CMK (cell line): Measurements from ENCODE around the gene XAB2.
"Not testable (repeated sequence)": the region's sequence is repeated elsewhere in the genome, so short reads cannot be mapped to it uniquely, and the experiment has no call there.

Source experiments
- DNase-seq: peaks from one replicate; pipeline ENCODE4 v3.0.0-alpha.2; 2010; ENCODE audit warnings: low read depth

Gene XAB2

DNA sequence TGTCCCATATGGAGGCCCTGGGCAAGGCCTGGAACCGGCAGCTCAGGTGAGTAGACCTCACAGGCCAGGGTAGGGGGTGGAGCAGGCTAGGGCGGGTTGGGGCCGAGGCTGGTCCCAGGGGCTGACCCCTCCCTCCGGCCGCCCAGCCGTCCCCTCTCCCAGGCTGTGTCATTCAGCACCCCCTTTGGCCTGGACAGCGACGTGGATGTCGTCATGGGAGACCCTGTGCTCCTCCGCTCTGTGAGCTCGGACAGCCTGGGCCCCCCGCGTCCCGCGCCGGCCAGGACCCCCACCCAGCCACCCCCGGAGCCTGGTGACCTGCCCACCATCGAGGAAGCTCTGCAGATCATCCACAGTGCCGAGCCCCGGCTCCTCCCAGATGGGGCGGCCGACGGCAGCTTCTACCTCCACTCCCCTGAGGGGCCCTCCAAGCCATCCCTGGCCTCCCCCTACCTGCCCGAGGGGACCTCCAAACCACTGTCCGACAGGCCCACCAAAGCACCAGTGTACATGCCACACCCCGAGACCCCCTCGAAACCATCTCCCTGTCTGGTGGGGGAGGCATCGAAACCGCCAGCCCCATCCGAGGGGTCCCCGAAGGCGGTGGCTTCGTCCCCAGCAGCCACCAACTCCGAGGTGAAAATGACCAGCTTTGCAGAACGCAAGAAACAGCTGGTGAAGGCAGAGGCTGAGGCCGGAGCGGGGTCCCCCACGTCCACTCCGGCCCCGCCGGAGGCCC, 17.6 kb downstream of the XAB2 start:
- no peak for DNase-seq

DNA sequence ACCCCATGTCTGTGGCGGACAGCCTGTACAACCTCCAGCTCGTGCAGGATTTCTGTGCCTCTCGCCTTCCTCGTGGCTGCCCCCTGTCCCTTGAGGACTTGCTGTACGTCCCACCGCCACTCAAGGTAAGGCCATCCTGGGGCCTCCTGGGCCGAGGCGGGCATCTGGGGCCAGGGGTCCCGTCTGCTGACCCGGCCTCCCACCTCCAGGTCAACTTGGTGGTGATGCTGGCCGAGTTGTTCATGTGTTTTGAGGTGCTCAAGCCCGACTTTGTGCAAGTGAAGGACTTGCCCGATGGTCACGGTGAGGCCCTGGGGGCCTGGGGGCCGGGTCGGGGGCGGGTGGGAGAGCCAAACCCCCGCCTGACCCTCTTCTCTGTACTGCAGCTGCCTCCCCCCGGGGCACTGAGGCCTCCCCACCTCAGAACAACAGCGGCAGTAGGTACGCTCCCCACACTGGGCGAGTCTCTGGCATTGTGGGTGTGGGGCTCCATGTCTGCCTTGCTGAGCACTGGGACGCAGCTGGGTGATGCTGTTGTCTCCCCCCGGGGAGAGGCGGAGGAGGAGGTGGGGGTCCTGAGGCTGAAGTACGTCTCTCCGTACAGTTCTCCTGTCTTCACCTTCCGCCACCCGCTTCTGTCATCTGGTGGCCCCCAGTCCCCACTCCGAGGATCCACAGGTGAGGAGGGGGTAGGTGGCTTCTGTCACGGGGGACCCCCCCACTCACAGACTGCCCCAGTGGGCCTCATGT, 18.7 kb downstream of the XAB2 start:
- no peak for DNase-seq

DNA sequence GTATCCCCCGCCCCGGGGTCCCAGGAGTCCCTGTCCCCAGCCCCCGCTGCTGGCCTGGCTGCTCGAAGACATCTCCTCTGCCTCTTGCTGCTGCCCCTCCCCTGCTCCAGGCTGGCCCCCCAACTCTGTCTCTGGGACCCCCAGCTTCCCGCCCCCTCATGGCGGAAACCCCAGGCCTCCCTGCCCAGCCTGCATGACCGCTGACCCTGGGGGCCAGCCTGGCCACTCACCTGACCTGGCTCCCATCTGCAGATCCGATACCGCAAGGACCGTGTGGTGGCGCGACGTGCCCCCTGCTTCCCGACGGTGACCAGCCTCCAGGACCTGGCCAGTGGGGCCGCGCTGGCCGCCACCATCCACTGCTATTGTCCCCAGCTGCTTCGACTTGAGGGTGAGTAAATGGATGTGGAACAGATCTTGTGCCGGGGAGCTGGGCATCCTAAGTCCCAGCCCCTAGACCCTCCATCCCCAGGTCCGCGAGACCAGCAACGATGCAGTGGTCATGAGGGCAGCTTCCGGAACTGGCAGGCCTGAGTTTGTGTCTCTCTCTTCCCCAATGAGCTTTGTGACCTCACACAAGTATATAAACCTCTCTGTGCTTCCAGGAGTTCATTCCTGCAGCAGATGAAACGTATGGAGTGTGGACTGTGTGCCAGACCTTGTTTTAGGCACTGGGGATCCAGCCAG, 21.3 kb downstream of the XAB2 start:
- DNase-seq, result no peak

DNA sequence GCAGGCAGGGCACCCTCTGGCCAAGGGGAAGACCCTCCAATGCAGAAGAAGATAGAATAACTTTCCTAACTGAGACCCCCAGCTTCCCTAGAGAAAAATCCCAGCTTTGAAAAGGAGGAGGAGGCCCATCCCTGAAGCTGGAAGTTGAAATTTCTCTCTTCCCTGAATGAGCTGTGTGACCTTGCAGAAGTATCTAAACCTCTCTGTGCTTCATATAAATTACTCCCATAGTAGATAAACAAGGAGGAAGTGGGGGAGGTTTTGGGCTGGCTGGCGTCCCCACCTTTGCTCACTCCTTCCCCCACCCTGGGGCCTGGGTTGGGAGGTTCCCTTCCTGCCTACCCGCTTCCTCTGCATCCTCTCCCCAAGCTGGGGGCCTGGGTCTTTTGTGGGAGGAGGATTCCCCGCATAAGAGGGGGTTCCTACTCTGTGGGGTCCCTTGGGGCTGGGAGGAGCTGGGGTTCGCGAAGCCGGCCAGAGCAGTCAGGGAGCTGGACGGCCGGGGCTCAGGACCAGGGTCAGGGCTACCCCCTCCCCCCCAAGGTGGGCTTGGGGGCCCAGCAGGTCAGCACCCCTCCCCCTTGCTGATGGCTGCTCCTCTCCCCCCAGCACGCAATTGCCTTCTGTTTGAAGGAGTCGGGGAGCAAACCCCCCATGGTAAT, 22.0 kb downstream of the XAB2 start:
- no peak for DNase-seq

DNA sequence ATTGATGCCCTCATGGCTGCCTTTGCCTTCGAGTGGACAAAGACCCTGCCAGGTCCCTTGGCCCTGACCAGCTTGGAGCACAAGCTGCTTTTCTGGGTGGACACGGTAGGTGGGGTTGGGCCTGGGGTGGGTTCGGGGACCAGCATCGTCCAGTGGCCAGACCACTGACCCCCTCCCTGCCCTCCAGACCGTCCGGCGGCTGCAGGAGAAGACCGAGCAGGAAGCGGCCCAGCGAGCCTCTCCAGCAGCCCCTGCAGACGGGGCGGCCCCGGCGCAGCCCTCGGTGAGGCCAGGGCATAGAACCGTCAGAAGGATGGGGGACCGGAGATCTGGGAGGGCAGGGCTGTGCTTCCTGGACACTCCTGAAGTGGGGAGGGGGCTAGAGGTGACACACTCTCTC, 23.1 kb downstream of the XAB2 start:
- DNase-seq, result no peak

- DNase-seq, result peak; percentile 99
Measured at GRCh38 chr19:7605490-7606222, 23.7 kb downstream of the XAB2 start.

GRCh38 chr19:7603919-7604318, 25.4 kb downstream of the XAB2 start:
- no peak for DNase-seq

- DNase-seq, result no peak
Measured at GRCh38 chr19:7602935-7603497, 26.3 kb downstream of the XAB2 start.

DNA sequence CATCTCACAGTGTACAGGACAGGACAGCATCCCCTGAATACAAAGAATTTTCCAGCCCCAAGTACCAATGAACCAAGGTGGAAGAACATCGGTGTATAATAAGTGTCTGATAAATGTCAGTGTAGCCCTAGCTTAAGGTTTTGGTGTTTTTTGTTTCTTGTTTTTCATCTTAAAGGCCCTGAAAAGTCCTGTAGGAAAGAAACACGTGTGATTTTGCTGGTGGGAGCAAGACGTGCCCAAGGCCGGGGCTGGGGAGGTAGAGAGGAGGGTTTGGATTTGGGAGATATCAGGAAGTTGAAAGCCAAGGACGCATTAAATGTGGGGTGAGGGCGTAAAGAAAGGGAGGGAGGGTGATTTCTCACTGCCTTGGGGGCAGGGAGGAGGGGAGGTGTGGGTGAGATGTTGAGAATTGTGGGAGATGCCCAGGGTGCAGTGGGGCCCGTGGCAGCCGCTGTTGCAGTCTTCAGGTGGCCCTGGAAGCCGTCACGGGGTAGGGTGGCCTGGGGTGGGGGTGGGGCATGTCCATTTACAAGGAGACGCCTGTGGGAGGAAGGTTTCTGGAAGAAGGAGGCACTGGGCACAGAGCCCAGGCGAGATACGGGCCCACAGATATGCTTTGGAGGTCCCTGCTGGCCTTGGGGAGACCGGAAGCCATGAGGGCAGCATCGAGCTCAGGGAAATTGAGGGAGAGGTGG, 27.0 kb downstream of the XAB2 start:
- no peak for DNase-seq

DNA sequence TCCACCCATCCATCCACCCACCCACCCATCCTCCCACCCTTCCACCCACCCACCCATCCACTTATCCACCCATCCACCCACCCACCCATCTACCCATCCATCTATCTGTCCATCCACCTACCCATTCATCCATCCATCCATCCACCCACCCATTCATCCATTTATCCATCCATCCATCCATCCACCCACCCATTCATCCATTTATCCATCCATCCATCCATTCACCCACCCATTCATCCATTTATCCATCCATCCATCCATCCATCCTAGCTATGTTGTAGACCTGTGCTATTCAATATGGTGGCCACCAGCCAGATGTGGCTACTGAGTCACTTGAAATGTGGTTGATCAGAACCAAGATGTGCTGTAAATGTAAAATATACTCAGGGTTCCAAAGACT, 28.6 kb downstream of the XAB2 start:
- no peak for DNase-seq

GRCh38 chr19:7598180-7598579, 31.2 kb downstream of the XAB2 start:
- no peak for DNase-seq

GRCh38 chr19:7597689-7598088, 31.7 kb downstream of the XAB2 start:
- DNase-seq, result no peak

DNA sequence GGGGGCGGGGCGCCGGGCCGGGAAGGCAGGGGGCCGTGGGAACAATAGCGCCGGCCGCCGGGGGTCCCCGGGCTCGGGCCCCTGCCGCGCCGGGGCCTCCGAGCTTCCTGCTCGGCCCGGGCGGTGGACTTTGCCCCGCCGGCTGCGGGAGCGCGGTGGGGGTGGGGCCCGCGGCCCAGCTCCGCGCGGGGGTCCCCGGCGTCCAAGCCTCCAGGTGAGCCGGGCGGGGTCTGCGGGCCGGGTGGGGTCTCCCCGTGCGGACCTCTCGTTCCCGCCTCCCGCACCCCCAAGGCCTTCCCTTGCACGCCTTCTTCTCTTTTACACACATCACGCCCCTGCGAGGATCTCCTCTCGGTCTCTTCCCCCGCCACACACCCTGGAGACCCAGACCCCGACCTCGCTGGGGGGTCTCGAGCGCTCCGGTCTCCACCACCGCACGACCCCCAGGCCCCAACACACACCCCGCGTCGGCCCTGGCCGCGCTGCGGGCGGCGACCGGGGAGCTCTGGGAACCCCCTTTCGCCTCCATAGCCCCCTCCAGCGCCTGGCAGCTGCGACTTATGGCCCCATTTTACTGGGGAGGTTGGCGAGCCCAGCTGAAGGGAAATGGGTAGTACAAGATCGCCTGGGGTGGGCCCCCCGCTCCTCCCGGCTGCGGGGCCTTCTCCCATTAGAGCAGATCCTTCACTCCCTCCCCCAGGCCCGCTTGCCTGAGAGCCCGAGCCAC, 33.0 kb downstream of the XAB2 start:
- no peak for DNase-seq

GRCh38 chr19:7595466-7596133, 33.7 kb downstream of the XAB2 start, which contains the start of gene CAMSAP3:
TSS of gene CAMSAP3 (plus strand) at chr19:7595863. CDS start at chr19:7596003, 140 bp downstream.
- peak; percentile 22 for DNase-seq

DNA sequence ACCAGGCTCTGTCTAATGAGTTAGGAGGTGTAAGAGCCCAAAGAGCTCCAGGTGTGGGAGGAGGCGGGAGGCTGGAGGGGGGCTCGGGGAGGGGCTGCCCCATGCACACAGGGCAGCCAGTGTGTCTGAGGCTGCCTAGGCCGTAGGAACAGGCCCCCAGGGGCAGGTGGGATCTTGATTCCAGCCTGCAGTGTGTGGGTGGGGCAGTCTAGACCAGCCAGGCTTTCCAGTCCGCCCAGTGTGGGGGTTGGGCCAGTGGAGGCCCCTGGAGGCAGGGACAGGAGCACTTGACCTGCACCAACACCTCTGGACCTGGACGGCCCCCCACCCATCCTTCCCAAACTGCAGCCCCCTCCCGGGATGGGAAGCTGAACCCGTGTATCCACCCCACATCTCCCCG, 39.1 kb downstream of the XAB2 start:
- DNase-seq, result no peak

DNA sequence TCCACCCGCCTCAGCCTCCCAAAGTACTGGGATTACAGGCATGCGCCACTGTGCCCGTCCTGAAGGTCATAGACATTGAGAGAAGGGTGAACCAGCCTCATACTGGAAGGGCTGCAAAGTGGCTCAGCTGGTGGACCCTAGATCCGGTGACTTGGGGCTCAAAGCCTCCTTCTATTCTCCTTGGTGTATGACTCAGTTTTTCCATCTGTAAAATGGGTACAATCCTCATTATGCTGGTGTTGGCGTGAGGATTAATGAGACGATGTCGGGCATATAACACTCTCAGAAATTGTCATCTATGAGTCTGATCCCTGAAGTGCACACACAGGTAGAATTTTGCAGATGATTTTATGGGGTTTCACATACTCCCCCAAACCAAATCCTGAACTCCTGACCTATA, 39.5 kb downstream of the XAB2 start:
- DNase-seq, result no peak

- DNase-seq, result no peak
Measured at GRCh38 chr19:7582446-7582845, 46.9 kb downstream of the XAB2 start.

DNA sequence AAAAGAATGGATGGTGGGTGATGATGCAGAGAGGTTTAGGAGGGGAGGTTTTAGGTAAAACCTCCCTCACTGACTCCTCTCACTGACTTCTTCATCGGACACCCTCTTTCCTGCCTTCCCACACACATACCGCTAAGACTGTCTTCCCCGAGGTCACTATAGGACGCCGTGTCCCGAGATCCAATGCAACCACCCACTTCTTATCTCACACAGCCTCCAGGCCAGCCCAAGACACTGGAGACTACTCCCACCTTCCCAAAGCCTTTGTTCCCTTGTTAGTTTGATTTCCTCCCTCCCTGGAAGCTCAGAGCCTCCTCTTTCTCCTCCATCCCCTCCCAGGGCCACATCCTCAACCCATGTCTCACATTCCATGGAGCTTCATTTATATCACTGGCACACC, 50.2 kb downstream of the XAB2 start:
- no peak for DNase-seq

DNA sequence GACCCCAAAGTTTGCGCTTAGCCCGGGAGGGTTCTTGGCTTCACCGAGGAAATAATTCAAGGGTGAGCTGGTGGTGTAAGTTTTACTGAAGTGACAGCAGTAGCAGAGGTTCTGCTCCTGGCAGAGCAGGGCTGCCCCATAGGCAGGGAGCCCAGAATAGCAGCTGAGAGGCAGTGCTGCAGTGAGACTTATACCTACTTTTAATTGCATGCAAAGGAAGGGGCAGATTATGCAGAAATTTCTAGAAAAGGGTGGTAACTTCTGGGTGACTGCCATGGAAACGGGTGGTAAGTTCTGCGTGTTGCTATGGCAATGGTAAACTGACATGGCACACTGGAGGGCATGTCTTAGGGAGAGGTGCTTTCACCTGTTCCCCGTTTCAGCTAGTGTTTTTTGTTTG, 51.2 kb downstream of the XAB2 start:
- no peak for DNase-seq

- not testable (repeated sequence) for DNase-seq
Measured at GRCh38 chr19:7577422-7577821, 51.9 kb downstream of the XAB2 start.
